SK-N-MC (cell line): ENCODE data around the gene CFAP61.

ENCODE experiments used
- EZH2 ChIP-seq: fragments of 200-600 bp; sonication (generic); IDR thresholded peaks from one replicate; pipeline ENCODE4 v1.6.1; 2017; ENCODE audit warnings: antibody characterized with exemption
- POLR2AphosphoS5 ChIP-seq: IDR thresholded peaks from 2 replicates; pipeline ENCODE4 v1.6.1; 2012; ENCODE audit warnings: mild to moderate bottlenecking, low read depth, low read length, borderline replicate concordance

GRCh38 chr20:20404633-20405032 lies 352.3 kb downstream of the CFAP61 start:
- TF ChIP-seq EZH2, result no peak
- no peak for TF ChIP-seq POLR2AphosphoS5
